ENCODE data around the gene CTSC.

Gene CTSC

GRCh38 chr11:88363648-88364065 is 26.1 kb upstream of the CTSC start:
- ChIA-PET POLR2A (no interaction called here), CTCF (no interaction called here)
- Histone ChIP-seq H3K4me1 (ENCODE audit: control insufficient read depth, insufficient read depth, low read length) (no peaks in the 10 kb centered on the region), H3K36me3 (ENCODE audit: control insufficient read depth in 2 of 2, insufficient read depth in 1 of 2, low read length in 2 of 2) (no peaks in the 10 kb centered on the region), H3K4me3 (ENCODE audit: low read depth, low read length) (no peak overlapping the region), H3K27ac (ENCODE audit: extremely low read depth, low read depth, low read length) (no peak overlapping the region), H3K9me3 (ENCODE audit: control insufficient read depth, insufficient read depth, low read depth, low read length) (no peaks in the 10 kb centered on the region)
- TF ChIP-seq, protein P1, sequence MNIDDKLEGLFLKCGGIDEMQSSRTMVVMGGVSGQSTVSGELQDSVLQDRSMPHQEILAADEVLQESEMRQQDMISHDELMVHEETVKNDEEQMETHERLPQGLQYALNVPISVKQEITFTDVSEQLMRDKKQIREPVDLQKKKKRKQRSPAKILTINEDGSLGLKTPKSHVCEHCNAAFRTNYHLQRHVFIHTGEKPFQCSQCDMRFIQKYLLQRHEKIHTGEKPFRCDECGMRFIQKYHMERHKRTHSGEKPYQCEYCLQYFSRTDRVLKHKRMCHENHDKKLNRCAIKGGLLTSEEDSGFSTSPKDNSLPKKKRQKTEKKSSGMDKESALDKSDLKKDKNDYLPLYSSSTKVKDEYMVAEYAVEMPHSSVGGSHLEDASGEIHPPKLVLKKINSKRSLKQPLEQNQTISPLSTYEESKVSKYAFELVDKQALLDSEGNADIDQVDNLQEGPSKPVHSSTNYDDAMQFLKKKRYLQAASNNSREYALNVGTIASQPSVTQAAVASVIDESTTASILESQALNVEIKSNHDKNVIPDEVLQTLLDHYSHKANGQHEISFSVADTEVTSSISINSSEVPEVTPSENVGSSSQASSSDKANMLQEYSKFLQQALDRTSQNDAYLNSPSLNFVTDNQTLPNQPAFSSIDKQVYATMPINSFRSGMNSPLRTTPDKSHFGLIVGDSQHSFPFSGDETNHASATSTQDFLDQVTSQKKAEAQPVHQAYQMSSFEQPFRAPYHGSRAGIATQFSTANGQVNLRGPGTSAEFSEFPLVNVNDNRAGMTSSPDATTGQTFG (tag by site-specific recombination; IDR thresholded peaks at IDR 0.05; ENCODE audit: borderline replicate concordance) = no peak
- TF ChIP-seq ZNF707 (tag by site-specific recombination; IDR thresholded peaks at IDR 0.05) = no peak
- TF ChIP-seq ZNF623 (tag by site-specific recombination; IDR thresholded peaks at IDR 0.05) = no peak
- TF ChIP-seq ZNF510 (tag by site-specific recombination; IDR thresholded peaks at IDR 0.05; ENCODE audit: insufficient replicate concordance) = peak; percentile 91
- no peak for TF ChIP-seq ZNF473 (tag by site-specific recombination; IDR thresholded peaks at IDR 0.05)

- TF ChIP-seq ZNF223 (tag by site-specific recombination; IDR thresholded peaks at IDR 0.05) = no peak
- TF ChIP-seq ZNF391 (tag by site-specific recombination; IDR thresholded peaks at IDR 0.05; ENCODE audit: borderline replicate concordance, low read depth) = no peak
- no peak for TF ChIP-seq REPIN1 (tag by site-specific recombination; IDR thresholded peaks at IDR 0.05; ENCODE audit: low read depth)
- TF ChIP-seq, protein P2, sequence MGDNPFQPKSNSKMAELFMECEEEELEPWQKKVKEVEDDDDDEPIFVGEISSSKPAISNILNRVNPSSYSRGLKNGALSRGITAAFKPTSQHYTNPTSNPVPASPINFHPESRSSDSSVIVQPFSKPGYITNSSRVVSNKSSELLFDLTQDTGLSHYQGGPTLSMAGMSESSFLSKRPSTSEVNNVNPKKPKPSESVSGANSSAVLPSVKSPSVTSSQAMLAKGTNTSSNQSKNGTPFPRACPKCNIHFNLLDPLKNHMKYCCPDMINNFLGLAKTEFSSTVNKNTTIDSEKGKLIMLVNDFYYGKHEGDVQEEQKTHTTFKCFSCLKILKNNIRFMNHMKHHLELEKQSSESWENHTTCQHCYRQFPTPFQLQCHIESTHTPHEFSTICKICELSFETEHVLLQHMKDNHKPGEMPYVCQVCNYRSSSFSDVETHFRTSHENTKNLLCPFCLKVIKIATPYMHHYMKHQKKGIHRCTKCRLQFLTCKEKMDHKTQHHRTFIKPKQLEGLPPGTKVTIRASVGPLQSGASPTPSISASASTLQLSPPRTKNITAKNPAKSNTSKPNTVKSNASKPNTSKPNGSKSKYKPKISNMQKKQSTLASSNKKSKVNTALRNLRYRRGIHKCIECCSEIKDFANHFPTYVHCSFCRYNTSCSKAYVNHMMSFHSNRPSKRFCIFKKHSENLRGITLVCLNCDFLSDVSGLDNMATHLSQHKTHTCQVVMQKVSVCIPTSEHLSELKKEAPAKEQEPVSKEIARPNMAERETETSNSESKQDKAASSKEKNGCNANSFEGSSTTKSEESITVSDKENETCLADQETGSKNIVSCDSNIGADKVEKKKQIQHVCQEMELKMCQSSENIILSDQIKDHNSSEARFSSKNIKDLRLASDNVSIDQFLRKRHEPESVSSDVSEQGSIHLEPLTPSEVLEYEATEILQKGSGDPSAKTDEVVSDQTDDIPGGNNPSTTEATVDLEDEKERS (tag by site-specific recombination; IDR thresholded peaks at IDR 0.05) = no peak
- TF ChIP-seq ZNF513 (tag by site-specific recombination; IDR thresholded peaks at IDR 0.05) = no peak
- H3K9me3 ChIP-seq (ENCODE audit: control insufficient read depth, insufficient read depth, low read depth, low read length) = no peaks in the 10 kb centered on the region
- no peaks in the 10 kb centered on the region for H3K36me3 ChIP-seq (ENCODE audit: control insufficient read depth in 2 of 2, insufficient read depth in 1 of 2, low read length in 2 of 2)
- ChIA-PET POLR2A (no interaction called here), CTCF (no interaction called here)
- H3K27ac ChIP-seq (ENCODE audit: extremely low read depth, low read depth, low read length) = no peak overlapping the region
- no peaks in the 10 kb centered on the region for H3K4me1 ChIP-seq (ENCODE audit: control insufficient read depth, insufficient read depth, low read length)
- no peak overlapping the region for H3K4me3 ChIP-seq (ENCODE audit: low read depth, low read length)
These were observed 25.5 kb upstream of the CTSC start for GRCh38 chr11:88363004-88363403.

DNA sequence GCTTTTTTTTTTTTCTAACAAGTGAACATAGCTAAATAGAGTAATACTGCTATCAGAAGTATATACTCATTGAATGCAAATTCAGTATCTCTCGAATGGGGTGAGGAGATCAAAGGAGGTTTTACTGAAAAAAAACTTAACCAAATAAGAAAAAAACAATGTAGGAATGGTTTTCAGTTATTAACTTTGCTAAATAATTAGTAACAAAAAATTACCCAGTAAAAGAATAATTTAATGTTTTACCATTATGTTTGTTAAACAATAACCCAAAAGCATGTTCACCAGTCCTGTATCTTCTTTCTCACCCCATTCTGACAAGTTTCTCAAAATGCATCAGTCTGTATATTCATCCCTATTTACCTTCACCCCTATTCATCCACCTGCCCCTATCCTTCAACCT is 22.6 kb upstream of the CTSC start:
- H3K9me3 ChIP-seq (ENCODE audit: control insufficient read depth, insufficient read depth, low read depth, low read length) = no peaks in the 10 kb centered on the region
- no peaks in the 10 kb centered on the region for H3K4me1 ChIP-seq (ENCODE audit: control insufficient read depth, insufficient read depth, low read length)
- no peaks in the 10 kb centered on the region for H3K36me3 ChIP-seq (ENCODE audit: control insufficient read depth in 2 of 2, insufficient read depth in 1 of 2, low read length in 2 of 2)
- POLR2A ChIA-PET = interaction anchor here (0.9 kb wide), 1 partner anchor 22 kb away, joined by 3 read pairs; the partner anchor contains the start of gene CTSC
- CTCF ChIA-PET = no interaction called here
- no peak overlapping the region for H3K4me3 ChIP-seq (ENCODE audit: low read depth, low read length)
- H3K27ac ChIP-seq (ENCODE audit: extremely low read depth, low read depth, low read length) = no peak overlapping the region
- TF ChIP-seq, protein P3, sequence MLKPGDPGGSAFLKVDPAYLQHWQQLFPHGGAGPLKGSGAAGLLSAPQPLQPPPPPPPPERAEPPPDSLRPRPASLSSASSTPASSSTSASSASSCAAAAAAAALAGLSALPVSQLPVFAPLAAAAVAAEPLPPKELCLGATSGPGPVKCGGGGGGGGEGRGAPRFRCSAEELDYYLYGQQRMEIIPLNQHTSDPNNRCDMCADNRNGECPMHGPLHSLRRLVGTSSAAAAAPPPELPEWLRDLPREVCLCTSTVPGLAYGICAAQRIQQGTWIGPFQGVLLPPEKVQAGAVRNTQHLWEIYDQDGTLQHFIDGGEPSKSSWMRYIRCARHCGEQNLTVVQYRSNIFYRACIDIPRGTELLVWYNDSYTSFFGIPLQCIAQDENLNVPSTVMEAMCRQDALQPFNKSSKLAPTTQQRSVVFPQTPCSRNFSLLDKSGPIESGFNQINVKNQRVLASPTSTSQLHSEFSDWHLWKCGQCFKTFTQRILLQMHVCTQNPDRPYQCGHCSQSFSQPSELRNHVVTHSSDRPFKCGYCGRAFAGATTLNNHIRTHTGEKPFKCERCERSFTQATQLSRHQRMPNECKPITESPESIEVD (tag by site-specific recombination; IDR thresholded peaks at IDR 0.05) = no peak
- TF ChIP-seq TRIM28 (IDR thresholded peaks at IDR 0.05; ENCODE audit: borderline replicate concordance, low read length) (no peak), ZNF560 (tag by site-specific recombination; IDR thresholded peaks at IDR 0.05; ENCODE audit: borderline replicate concordance) (no peak), ZNF274 (IDR thresholded peaks at IDR 0.05; ENCODE audit: low read length) (no peak), ZNF274 (tag by site-specific recombination; IDR thresholded peaks at IDR 0.05; ENCODE audit: borderline replicate concordance) (no peak), ZSCAN30 (tag by site-specific recombination; IDR thresholded peaks at IDR 0.05) (no peak), SP3 (tag by site-specific recombination; IDR thresholded peaks at IDR 0.05) (no peak), ZBTB21 (tag by site-specific recombination; IDR thresholded peaks at IDR 0.05) (no peak), ZFP37 (tag by site-specific recombination; IDR thresholded peaks at IDR 0.05) (no peak), ZNF549 (tag by site-specific recombination; IDR thresholded peaks at IDR 0.05) (no peak), TCF7L2 (IDR thresholded peaks at IDR 0.05; ENCODE audit: borderline replicate concordance, low read depth, low read length) (no peak), ZNF843 (tag by site-specific recombination; IDR thresholded peaks at IDR 0.05) (no peak), ZNF362 (tag by site-specific recombination; IDR thresholded peaks at IDR 0.05) (no peak)
